Smooth muscle cell of the coronary artery (primary cell): Measurements from ENCODE around the gene ARF6. TPM values are rescaled to one million over a fixed set of nuclear protein-coding genes. Genes with fewer than 3 reads are reported as not detected.

Source experiments
- total RNA-seq: library from RNA; depleted of rRNA; stranded (reverse); fragments of >200 nt; gene quantifications from 2 replicates; pipeline ENCODE4 v1.2.3, GENCODE V29; 2014; ENCODE audit warnings: low replicate concordance

ARF6 gene
- 28.5 and 50.9 TPM in 2 replicates for total RNA-seq

GRCh38 chr14:49892636-49893308, at the start of gene ARF6:
TSS of gene ARF6 (plus strand) at chr14:49893082. CDS start at chr14:49893737, 655 bp downstream.

GRCh38 chr14:49852301-49853157, 40.4 kb upstream of the ARF6 start, which contains the start of gene NEMF:
TSS of gene NEMF (minus strand) at chr14:49852788. CDS start at chr14:49852753, 35 bp downstream.

Other genes with a start within 250 kb of the ARF6 start
- 4.9 and 5.3 TPM in 2 replicates for gene POLE2, start 204.9 kb upstream of the ARF6 start, total RNA-seq
- gene KLHDC1, start 200.0 kb upstream of the ARF6 start, total RNA-seq = 2.9 and 9.4 TPM in 2 replicates
- gene KLHDC2, start 124.9 kb upstream of the ARF6 start, total RNA-seq = 79.9 and 106 TPM in 2 replicates
- gene NEMF, start 40.3 kb upstream of the ARF6 start, total RNA-seq = 53.8 and 59.3 TPM in 2 replicates
- 2.2 and 4.1 TPM in 2 replicates for gene VCPKMT, start 223.5 kb downstream of the ARF6 start, total RNA-seq